Heart left ventricle (tissue), 16 donors: Measurements from ENCODE around the gene NUBPL. TPM values are rescaled to one million over a fixed set of nuclear protein-coding genes. Genes with fewer than 3 reads are reported as not detected.

ENCODE experiments used
- ATAC-seq, 4 donors: fragments of 200-7000 bp; cut with Tn5 transposase; one replicate each; pipeline ENCODE4 v1.9.1; 2020 to 2022; ENCODE audit warnings: moderate library complexity in 4 of 4, mild to moderate bottlenecking in 3 of 4, moderate number of reproducible peaks in 1 of 4
- DNase-seq, 5 donors: peaks; one replicate each; pipeline ENCODE4 v3.0.0-alpha.2; 2020
- H3K27ac ChIP-seq, 12 donors: fragments of 200-600 bp; sonication (generic) in 4 of 12; one replicate each; pipeline versions ENCODE4 v1.5.0 to v1.8.0; 2016 to 2022; ENCODE audit warnings: mild to moderate bottlenecking in 2 of 12
- H3K27me3 ChIP-seq, 9 donors: fragments of 200-600 bp; sonication (generic) in 2 of 9; one replicate each; pipeline versions ENCODE4 v1.5.1 to v1.8.0; 2016 to 2022; ENCODE audit warnings: mild to moderate bottlenecking in 3 of 9
- H3K36me3 ChIP-seq, 9 donors: fragments of 200-600 bp; sonication (generic) in 2 of 9; one replicate each; pipeline versions ENCODE4 v1.5.0 to v1.8.0; 2018 to 2022; ENCODE audit warnings: mild to moderate bottlenecking in 2 of 9
- H3K4me1 ChIP-seq, 12 donors: fragments of 200-600 bp; sonication (generic) in 4 of 12; one replicate each; pipeline versions ENCODE4 v1.5.0 to v1.8.0; 2016 to 2022; ENCODE audit warnings: mild to moderate bottlenecking in 3 of 12
- H3K4me3 ChIP-seq, 12 donors: fragments of 200-600 bp; sonication (generic) in 4 of 12; one replicate each; pipeline versions ENCODE4 v1.5.0 to v1.8.0; 2017 to 2022; ENCODE audit warnings: mild to moderate bottlenecking in 9 of 12, moderate library complexity in 4 of 12
- H3K9me3 ChIP-seq, 12 donors: fragments of 200-600 bp; sonication (generic) in 4 of 12; one replicate each; pipeline versions ENCODE4 v1.5.0 to v1.8.0; 2016 to 2022; ENCODE audit warnings: mild to moderate bottlenecking in 1 of 12
- CTCF ChIP-seq, 12 donors: fragments of 200-600 bp; sonication (generic) in 4 of 12; IDR thresholded peaks; one replicate each; pipeline versions ENCODE4 v1.5.0 to v1.8.0; 2018 to 2022; ENCODE audit warnings: antibody characterized with exemption in 12 of 12, mild to moderate bottlenecking in 5 of 12
- POLR2A ChIP-seq, 2 donors: fragments of 450-650 bp; IDR thresholded peaks; one replicate each; pipeline ENCODE4 v1.6.1; 2017; ENCODE audit warnings: antibody characterized with exemption in 2 of 2, mild to moderate bottlenecking in 2 of 2, moderate library complexity in 2 of 2
- WGBS, 4 donors: extraction: QIAGEN DNeasy Blood & Tissue Kit in 2 of 4; methylation state at CpG; one replicate each; pipeline versions ENCODE4 v1.1.5 to v1.1.7; 2013 to 2018; 5-methylcytosine and 5-hydroxymethylcytosine counted together
- intact Hi-C, 10 donors: fragments of 100-400 bp; cut with DNase I; formaldehyde crosslinking; loops; one replicate each; pipeline versions ENCODE4 v1.11.1 to v1.14.2; 2022
- polyA plus RNA-seq, 2 donors: library from polyadenylated mRNA; stranded (reverse); fragments of 200-250 nt; gene quantifications; one replicate each; pipeline ENCODE4 v1.2.3, GENCODE V29; 2013
- total RNA-seq, 9 donors: library from RNA; depleted of rRNA in 2 of 9; stranded (reverse); fragments of >200 nt in 2 of 9; fragmentation: NEBNext Ultra II Directional in 3 of 9; extraction: Animal tissue kit (Norgen Biotek cat#: 25700) in 3 of 9; gene quantifications; one replicate each; pipeline versions ENCODE4 v1.1.0 to v1.2.4, GENCODE V29; 2016 to 2023
- donor health status: ischemic (EF 13 %, LVEDD 7.1; RV severe dilation, severe dysfunction).
- donor health status: healthy with polysubstance abuse.
- donor health status: DM: no; HTN: yes; CAD: no.
- donor health status: DM: no; HTN: no; CAD: no.
- donor health status: ischemic (EF 25% LVEDD 6.9; RV normal size, moderate dysfunction).
- donor health status: ischemic (EF 25% LVEDD 5.7; RV mildly dilated, moderate dysfunction).
- donor health status: healthy.
- donor health status: DM: yes; HTN: yes; CAD: no.
- donor health status: ischemic (EF 35%, LVEDD 5.7; RV mildly dilated, moderate dysfunction).
- donor health status: nonischemic (EF 11% LVEDD 7.7; RV severe dilation, severe dysfunction).
- donor health status: DM: yes; HTN: yes; CAD: no.
- donor health status: PGD.
- donor health status: ischemic (EF 29% LVEDD 5.4; RV normal size, mild dysfunction).
- donor health status: nonischemic (EF 23%, LVEDD 6.1; RV moderate dilation, normal function).

NUBPL gene
- total and polyA plus RNA-seq, 11 donors = 6.2 to 28.7 (median 18.9) TPM

GRCh38 chr14:31677630-31678029 is 116.4 kb downstream of the NUBPL start:
- peaks cover 0 to 8% (median 0%) of the 10 kb centered on the region in 12 donors for H3K9me3 ChIP-seq
- ATAC-seq (no peak), DNase-seq (no peak)
- H3K36me3 ChIP-seq = no peaks in the 10 kb centered on the region
- WGBS, 4 donors = 96 to 100% (median 97%) methylated on average over 3 of the region's 3 CpGs
- no peaks in the 10 kb centered on the region for H3K27me3 ChIP-seq
- H3K4me3 ChIP-seq = no peak overlapping the region
- H3K27ac ChIP-seq = no peak overlapping the region
- H3K4me1 ChIP-seq = no peaks in the 10 kb centered on the region
- TF ChIP-seq CTCF (IDR thresholded peaks at IDR 0.05) = no peak
- TF ChIP-seq POLR2A (IDR thresholded peaks at IDR 0.05) = no peak
- intact Hi-C loops = no loop called here

- 89 to 94% (median 91%) methylated on average over 9 of the region's 9 CpGs for WGBS, 4 donors
- peaks cover 0 to 11% (median 0%) of the 10 kb centered on the region in 12 donors for H3K9me3 ChIP-seq
- no peaks in the 10 kb centered on the region for H3K27me3 ChIP-seq
- peak in 1 of 4 donors; percentile 15 for ATAC-seq
- H3K4me1 ChIP-seq = no peaks in the 10 kb centered on the region
- no peak for TF ChIP-seq POLR2A (IDR thresholded peaks at IDR 0.05)
- no peak for TF ChIP-seq CTCF (IDR thresholded peaks at IDR 0.05)
- intact Hi-C loops = no loop called here
- H3K4me3 ChIP-seq = no peak overlapping the region
- DNase-seq = no peak
- no peak overlapping the region for H3K27ac ChIP-seq
- no peaks in the 10 kb centered on the region for H3K36me3 ChIP-seq
Measured at GRCh38 chr14:31678421-31679249, 117.4 kb downstream of the NUBPL start.

GRCh38 chr14:31682768-31683167 is 121.6 kb downstream of the NUBPL start:
- no peak for TF ChIP-seq POLR2A (IDR thresholded peaks at IDR 0.05)
- TF ChIP-seq CTCF (IDR thresholded peaks at IDR 0.05) = no peak
- no peaks in the 10 kb centered on the region for H3K4me1 ChIP-seq
- WGBS, 4 donors = 93 to 100% (median 95%) methylated on average over 2 of the region's 2 CpGs
- peaks cover 0 to 13% (median 0%) of the 10 kb centered on the region in 12 donors for H3K9me3 ChIP-seq
- no peak for ATAC-seq
- no peak overlapping the region for H3K4me3 ChIP-seq
- no peaks in the 10 kb centered on the region for H3K27me3 ChIP-seq
- DNase-seq = no peak
- intact Hi-C loops = no loop called here
- H3K27ac ChIP-seq = no peak overlapping the region
- no peaks in the 10 kb centered on the region for H3K36me3 ChIP-seq

GRCh38 chr14:31687726-31688125 is 126.5 kb downstream of the NUBPL start:
- peaks cover 0 to 6% (median 0%) of the 10 kb centered on the region in 12 donors for H3K9me3 ChIP-seq
- H3K4me1 ChIP-seq = peaks cover 0 to 11% (median 5%) of the 10 kb centered on the region in 12 donors
- no peak for ATAC-seq
- H3K4me3 ChIP-seq = no peak overlapping the region
- intact Hi-C loops = no loop called here
- no peaks in the 10 kb centered on the region for H3K36me3 ChIP-seq
- TF ChIP-seq CTCF (IDR thresholded peaks at IDR 0.05) = no peak
- TF ChIP-seq POLR2A (IDR thresholded peaks at IDR 0.05) = no peak
- H3K27me3 ChIP-seq = no peaks in the 10 kb centered on the region
- no peak for DNase-seq
- H3K27ac ChIP-seq = no peak overlapping the region
- WGBS, 4 donors = 96 to 98% (median 98%) methylated on average over 1 of the region's 1 CpG
